Tibial artery (tissue), 4 donors: ENCODE results near the gene SLC24A3.

Experiments
- DNase-seq, 2 donors: peaks; one replicate each; pipeline ENCODE4 v3.0.0-alpha.2; 2019
- H3K27ac ChIP-seq, 2 donors: fragments of 200-600 bp; sonication (generic) in 1 of 2; 1 replicate in 1 of 2; 2 replicates in 1 of 2; pipeline ENCODE4 v1.5.1; 2018 to 2019; ENCODE audit warnings: mild to moderate bottlenecking in 1 of 2
- H3K27me3 ChIP-seq, 2 donors: fragments of 200-600 bp; sonication (generic) in 1 of 2; one replicate each; pipeline versions ENCODE4 v1.5.1 to v1.6.0; 2016 to 2019
- H3K36me3 ChIP-seq, 3 donors: fragments of 200-600 bp; sonication (generic) in 2 of 3; one replicate each; pipeline ENCODE4 v1.5.1; 2016 to 2019; ENCODE audit warnings: mild to moderate bottlenecking in 2 of 3
- H3K4me1 ChIP-seq, 4 donors: fragments of 200-600 bp; sonication (generic) in 2 of 4; 1 replicate in 3 of 4; 2 replicates in 1 of 4; pipeline ENCODE4 v1.5.1; 2016 to 2019
- H3K4me3 ChIP-seq, 2 donors: fragments of 200-600 bp; sonication (generic) in 1 of 2; 1 replicate in 1 of 2; 2 replicates in 1 of 2; pipeline ENCODE4 v1.5.1; 2018 to 2019; ENCODE audit warnings: mild to moderate bottlenecking in 2 of 2
- H3K9me3 ChIP-seq, 3 donors: fragments of 200-600 bp; sonication (generic) in 1 of 3; one replicate each; pipeline ENCODE4 v1.5.1; 2016 to 2019
- intact Hi-C: fragments of 100-400 bp; cut with DNase I; formaldehyde crosslinking; loops from one replicate; pipeline ENCODE4 v1.15.0; 2023; ENCODE audit warnings: low total_unique reads
- TF ChIP-seq, protein P1 (sequence below), 2 experiments: fragments of 200-600 bp in 1 of 2; fragments of 450-650 bp in 1 of 2; IDR thresholded peaks; one replicate each; pipeline ENCODE4 v1.5.1; 2017 to 2019; ENCODE audit warnings: antibody characterized with exemption in 2 of 2, mild to moderate bottlenecking in 1 of 2, moderate library complexity in 1 of 2

SLC24A3 gene

DNA sequence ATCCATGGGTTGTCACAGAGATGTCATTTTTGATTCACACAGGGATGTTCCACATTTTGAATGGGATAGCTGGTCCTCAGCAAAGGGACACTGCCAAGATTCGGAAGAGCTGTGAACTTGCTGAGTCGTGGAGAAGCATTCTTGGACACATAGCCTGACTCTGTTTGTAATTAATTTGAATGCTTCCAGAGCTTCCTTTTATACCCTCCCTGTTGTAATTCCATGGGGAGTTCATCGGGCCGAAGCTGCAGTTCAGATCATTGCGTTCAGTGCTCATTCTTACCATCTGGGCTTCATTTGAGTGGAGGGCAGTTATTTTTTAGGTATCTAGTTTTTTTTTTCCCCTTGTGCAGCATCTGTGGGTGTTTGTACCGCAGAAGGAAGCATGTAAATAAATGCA lies 126.5 kb downstream of the SLC24A3 start:
- intact Hi-C loops, result no loop called here
- DNase-seq, result no peak
- TF ChIP-seq, protein P1, sequence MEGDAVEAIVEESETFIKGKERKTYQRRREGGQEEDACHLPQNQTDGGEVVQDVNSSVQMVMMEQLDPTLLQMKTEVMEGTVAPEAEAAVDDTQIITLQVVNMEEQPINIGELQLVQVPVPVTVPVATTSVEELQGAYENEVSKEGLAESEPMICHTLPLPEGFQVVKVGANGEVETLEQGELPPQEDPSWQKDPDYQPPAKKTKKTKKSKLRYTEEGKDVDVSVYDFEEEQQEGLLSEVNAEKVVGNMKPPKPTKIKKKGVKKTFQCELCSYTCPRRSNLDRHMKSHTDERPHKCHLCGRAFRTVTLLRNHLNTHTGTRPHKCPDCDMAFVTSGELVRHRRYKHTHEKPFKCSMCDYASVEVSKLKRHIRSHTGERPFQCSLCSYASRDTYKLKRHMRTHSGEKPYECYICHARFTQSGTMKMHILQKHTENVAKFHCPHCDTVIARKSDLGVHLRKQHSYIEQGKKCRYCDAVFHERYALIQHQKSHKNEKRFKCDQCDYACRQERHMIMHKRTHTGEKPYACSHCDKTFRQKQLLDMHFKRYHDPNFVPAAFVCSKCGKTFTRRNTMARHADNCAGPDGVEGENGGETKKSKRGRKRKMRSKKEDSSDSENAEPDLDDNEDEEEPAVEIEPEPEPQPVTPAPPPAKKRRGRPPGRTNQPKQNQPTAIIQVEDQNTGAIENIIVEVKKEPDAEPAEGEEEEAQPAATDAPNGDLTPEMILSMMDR (IDR thresholded peaks at IDR 0.05), result no peak

DNA sequence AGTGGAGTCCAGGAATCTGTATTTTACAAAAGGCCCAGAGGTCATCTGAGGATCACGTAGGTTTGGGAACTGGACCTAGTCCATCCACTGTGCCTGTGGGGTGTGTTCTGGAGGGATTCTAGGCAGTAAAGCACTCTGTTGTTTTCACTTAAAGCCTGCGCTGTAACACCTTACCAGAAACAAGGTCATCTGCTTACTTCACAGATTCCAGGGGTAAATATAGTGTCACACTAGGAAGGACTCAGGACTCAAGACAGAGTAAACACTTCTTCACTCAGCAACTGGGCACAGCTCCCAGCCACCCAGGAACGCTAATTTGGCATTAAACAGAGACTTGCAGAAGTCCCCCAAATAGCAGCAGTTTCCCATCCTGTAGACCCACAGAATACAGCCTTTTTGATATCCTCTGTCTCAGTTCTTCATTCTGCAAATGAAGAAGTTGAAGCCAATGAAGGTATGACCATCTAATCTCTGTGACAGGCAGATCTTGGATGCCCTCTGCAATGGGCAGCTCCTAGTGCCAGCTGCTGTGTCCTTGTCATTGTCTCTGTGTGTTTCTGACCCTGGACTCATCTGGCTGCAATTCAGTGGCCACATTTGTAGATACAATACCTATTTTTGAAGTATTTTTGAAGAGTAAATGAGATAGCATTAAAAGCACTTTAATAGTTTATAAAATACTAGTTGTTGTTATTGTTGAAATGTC lies 129.1 kb downstream of the SLC24A3 start:
- Histone ChIP-seq H3K36me3 (no peaks in the 10 kb centered on the region), H3K27ac (no peak overlapping the region), H3K9me3 (no peaks in the 10 kb centered on the region), H3K4me1 (peaks cover 0 to 20% (median 10%) of the 10 kb centered on the region in 4 donors), H3K27me3 (no peaks in the 10 kb centered on the region), H3K4me3 (no peak overlapping the region)
- intact Hi-C loops, result no loop called here
- TF ChIP-seq, protein P1 (IDR thresholded peaks at IDR 0.05), result no peak
- DNase-seq, result no peak

More for the DNA sequence above, 126.5 kb downstream of the SLC24A3 start:
- Histone ChIP-seq H3K4me1 (peaks cover 0 to 24% (median 10%) of the 10 kb centered on the region in 4 donors), H3K27me3 (no peaks in the 10 kb centered on the region), H3K4me3 (no peak overlapping the region), H3K36me3 (no peaks in the 10 kb centered on the region), H3K27ac (no peak overlapping the region), H3K9me3 (no peaks in the 10 kb centered on the region)

DNA sequence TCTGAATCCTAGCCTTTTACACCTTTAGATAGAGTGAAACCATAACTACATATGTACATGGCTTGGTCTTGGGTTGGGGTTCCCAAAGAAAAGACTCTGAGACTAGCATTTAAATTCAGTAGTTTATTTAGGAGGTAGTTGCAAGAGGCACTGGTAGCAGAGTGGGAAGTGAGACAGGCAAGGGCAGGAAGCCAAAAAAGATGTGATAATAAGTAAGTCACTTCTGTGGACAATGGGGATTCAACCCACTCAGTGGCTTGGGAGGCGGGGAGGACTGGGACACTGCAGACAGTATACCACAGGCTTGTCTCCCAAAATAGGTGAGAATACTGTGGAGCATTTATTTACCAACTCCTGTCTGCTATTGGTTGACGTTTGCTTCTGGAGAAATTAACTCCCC lies 131.9 kb downstream of the SLC24A3 start:
- Histone ChIP-seq H3K9me3 (no peaks in the 10 kb centered on the region), H3K27me3 (no peaks in the 10 kb centered on the region), H3K4me3 (no peak overlapping the region), H3K4me1 (peaks cover 0 to 20% (median 10%) of the 10 kb centered on the region in 4 donors), H3K27ac (no peak overlapping the region), H3K36me3 (no peaks in the 10 kb centered on the region)
- intact Hi-C loops, result no loop called here
- DNase-seq, result no peak
- TF ChIP-seq, protein P1 (IDR thresholded peaks at IDR 0.05), result no peak

DNA sequence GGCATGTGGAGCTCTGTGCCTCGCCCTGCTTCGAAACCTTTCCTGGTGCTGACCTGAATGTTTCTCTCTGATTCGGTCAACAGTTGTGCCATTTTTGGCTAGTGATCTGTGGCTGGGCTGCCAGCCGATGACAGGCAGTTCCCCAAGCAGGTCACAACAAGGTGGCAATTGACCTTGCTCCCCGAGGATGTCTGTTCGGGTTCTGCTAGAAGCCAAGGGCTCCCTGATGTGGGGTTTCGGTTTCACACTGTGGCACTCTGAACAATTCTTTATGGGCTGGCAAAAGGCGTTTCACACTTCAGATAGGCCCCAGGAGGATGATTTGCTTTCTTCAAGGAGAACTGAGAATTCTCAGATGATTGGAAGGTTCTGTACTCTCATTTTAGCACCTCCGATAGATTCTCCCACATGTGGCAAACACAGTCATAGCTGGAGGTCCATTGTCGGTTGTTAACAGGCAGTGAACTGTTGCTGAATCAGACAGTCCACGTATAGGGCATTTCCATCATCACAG lies 135.6 kb downstream of the SLC24A3 start:
- TF ChIP-seq, protein P1 (IDR thresholded peaks at IDR 0.05), result no peak
- Histone ChIP-seq H3K27me3 (no peaks in the 10 kb centered on the region), H3K4me1 (no peaks in the 10 kb centered on the region), H3K9me3 (no peaks in the 10 kb centered on the region), H3K36me3 (no peaks in the 10 kb centered on the region), H3K4me3 (no peak overlapping the region), H3K27ac (no peak overlapping the region)
- intact Hi-C loops, result no loop called here
- DNase-seq, result no peak

DNA sequence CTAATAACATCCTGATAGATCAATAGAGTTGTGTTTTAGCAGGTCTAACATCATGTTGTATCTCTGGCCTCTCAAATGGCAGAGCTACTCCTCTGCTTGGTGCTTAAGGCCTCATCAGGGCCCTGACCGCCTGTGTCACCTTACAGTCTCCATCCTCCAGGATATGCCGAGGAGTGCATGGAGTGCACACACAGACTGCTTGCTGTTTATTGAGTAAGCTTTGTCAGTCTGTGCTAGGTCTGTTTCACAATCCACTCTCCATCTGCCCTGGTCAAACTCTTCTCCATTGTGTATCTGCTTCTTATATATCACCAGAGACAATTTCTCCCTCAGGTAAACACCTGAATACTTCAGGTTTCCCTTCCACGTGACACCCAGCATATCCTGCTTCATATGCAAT lies 136.1 kb downstream of the SLC24A3 start:
- Histone ChIP-seq H3K27ac (no peak overlapping the region), H3K4me3 (no peak overlapping the region), H3K4me1 (no peaks in the 10 kb centered on the region), H3K27me3 (no peaks in the 10 kb centered on the region), H3K36me3 (no peaks in the 10 kb centered on the region), H3K9me3 (no peaks in the 10 kb centered on the region)
- TF ChIP-seq, protein P1 (IDR thresholded peaks at IDR 0.05), result no peak
- intact Hi-C loops, result no loop called here
- DNase-seq, result no peak
